ENCODE data around the gene DUSP28. TPM values are rescaled to one million over a fixed set of nuclear protein-coding genes. Genes with fewer than 3 reads are reported as not detected.

The DUSP28 gene
- total RNA-seq, 1 donor from 2014 or later, result 4.9 TPM

DNA sequence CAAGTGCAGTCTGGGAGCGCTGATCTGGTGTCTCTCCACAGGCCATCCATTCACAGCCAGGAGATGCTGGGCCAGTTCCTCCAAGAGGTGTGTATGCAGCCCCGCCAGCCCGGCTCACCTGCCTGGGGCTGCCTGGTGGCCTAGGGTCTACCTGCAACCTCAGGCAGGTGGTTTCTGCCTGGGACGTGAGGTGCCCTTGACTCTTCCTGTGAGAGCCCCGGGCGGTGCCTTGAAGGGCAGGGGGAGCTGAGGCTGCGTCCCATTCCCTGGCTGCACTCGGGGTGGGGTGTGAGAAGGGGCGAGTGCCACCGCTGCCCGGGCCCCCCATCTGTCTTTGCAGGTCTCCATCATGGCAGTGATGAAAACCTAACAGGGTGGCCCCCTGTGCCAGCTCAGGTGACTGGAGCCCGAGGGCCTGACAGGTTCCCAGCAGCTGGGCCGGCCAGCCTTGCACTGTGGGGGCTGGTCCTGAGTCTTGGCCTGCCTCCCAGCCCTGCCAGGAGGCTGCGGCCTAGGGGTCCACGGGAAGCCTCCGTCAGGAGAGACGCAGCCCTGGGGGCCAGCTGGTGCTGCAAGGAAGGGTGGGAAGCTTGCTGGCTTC, 38.3 kb downstream of the DUSP28 start:
- H3K9me3 Mint-ChIP-seq (ENCODE audit: low read depth), result no peaks in the 10 kb centered on the region
- H3K27ac Mint-ChIP-seq, result no peak overlapping the region
- peaks cover 2% of the 10 kb centered on the region for H3K36me3 Mint-ChIP-seq (ENCODE audit: insufficient read depth)
- TF ChIP-seq CTCF (IDR thresholded peaks at IDR 0.05; ENCODE audit: unreplicated experiment), result no peak
- H3K27me3 Mint-ChIP-seq, result no peaks in the 10 kb centered on the region
- no peak for DNase-seq (ENCODE audit: low spot score, unreplicated experiment)
- H3K4me1 Mint-ChIP-seq (ENCODE audit: low read depth), result no peaks in the 10 kb centered on the region
- no peak overlapping the region for H3K4me3 Mint-ChIP-seq (ENCODE audit: low read depth)

DNA sequence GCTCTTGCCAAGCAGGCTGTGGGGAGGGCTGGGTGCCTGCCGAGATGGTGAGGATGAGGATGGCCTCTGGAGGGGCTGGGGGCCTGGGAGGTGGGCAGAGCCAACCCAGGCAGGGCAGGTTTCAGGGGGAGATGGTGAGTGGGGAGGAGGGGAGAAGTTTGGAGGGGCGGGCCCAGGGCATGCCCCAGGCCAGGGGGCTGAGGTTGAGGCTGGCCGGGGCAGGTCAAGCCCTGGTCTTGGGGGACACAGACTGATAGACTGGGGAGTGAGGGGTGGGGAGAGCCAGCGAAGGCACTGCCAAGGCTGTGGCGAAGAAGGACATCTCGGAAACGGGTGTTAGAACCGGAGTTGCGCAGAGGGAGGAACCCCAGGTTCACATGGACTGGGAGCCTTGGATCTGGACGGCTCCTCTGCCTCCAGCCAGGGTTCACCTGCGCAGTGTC, 39.0 kb downstream of the DUSP28 start:
- H3K4me1 Mint-ChIP-seq (ENCODE audit: low read depth), result no peaks in the 10 kb centered on the region
- no peak for TF ChIP-seq CTCF (IDR thresholded peaks at IDR 0.05; ENCODE audit: unreplicated experiment)
- no peak for DNase-seq (ENCODE audit: low spot score, unreplicated experiment)

GRCh38 chr2:240600451-240600961, 40.3 kb downstream of the DUSP28 start:
- H3K27me3 Mint-ChIP-seq, result no peaks in the 10 kb centered on the region
- H3K27ac Mint-ChIP-seq, result no peak overlapping the region
- peaks cover 2% of the 10 kb centered on the region for H3K36me3 Mint-ChIP-seq (ENCODE audit: insufficient read depth)
- TF ChIP-seq CTCF (IDR thresholded peaks at IDR 0.05; ENCODE audit: unreplicated experiment), result no peak
- no peak for DNase-seq (ENCODE audit: low spot score, unreplicated experiment)
- no peaks in the 10 kb centered on the region for H3K9me3 Mint-ChIP-seq (ENCODE audit: low read depth)
- peaks cover 5% of the 10 kb centered on the region for H3K4me1 Mint-ChIP-seq (ENCODE audit: low read depth)
- no peak overlapping the region for H3K4me3 Mint-ChIP-seq (ENCODE audit: low read depth)

More for the DNA sequence above, 39.0 kb downstream of the DUSP28 start:
- H3K27ac Mint-ChIP-seq, result no peak overlapping the region
- H3K9me3 Mint-ChIP-seq (ENCODE audit: low read depth), result no peaks in the 10 kb centered on the region
- H3K36me3 Mint-ChIP-seq (ENCODE audit: insufficient read depth), result peaks cover 2% of the 10 kb centered on the region
- no peak overlapping the region for H3K4me3 Mint-ChIP-seq (ENCODE audit: low read depth)
- H3K27me3 Mint-ChIP-seq, result no peaks in the 10 kb centered on the region

- Mint-ChIP-seq H3K36me3 (ENCODE audit: insufficient read depth) (peaks cover 2% of the 10 kb centered on the region), H3K27ac (no peak overlapping the region), H3K4me1 (ENCODE audit: low read depth) (peaks cover 5% of the 10 kb centered on the region), H3K9me3 (ENCODE audit: low read depth) (no peaks in the 10 kb centered on the region), H3K27me3 (no peaks in the 10 kb centered on the region), H3K4me3 (ENCODE audit: low read depth) (no peak overlapping the region)
- DNase-seq (ENCODE audit: low spot score, unreplicated experiment), result no peak
- no peak for TF ChIP-seq CTCF (IDR thresholded peaks at IDR 0.05; ENCODE audit: unreplicated experiment)
These were observed 41.1 kb downstream of the DUSP28 start for GRCh38 chr2:240601061-240601830.

GRCh38 chr2:240601831-240602160, 41.6 kb downstream of the DUSP28 start:
- peaks cover 2% of the 10 kb centered on the region for H3K36me3 Mint-ChIP-seq (ENCODE audit: insufficient read depth)
- no peak overlapping the region for H3K4me3 Mint-ChIP-seq (ENCODE audit: low read depth)
- peaks cover 5% of the 10 kb centered on the region for H3K4me1 Mint-ChIP-seq (ENCODE audit: low read depth)
- no peak overlapping the region for H3K27ac Mint-ChIP-seq
- no peak for DNase-seq (ENCODE audit: low spot score, unreplicated experiment)
- no peaks in the 10 kb centered on the region for H3K9me3 Mint-ChIP-seq (ENCODE audit: low read depth)
- TF ChIP-seq CTCF (IDR thresholded peaks at IDR 0.05; ENCODE audit: unreplicated experiment), result no peak
- no peaks in the 10 kb centered on the region for H3K27me3 Mint-ChIP-seq

Data from progenitor cell of endocrine pancreas (in vitro differentiated cells).